HG03108 (cell line): Measurements from ENCODE around the gene COPS8.
A peak's percentile ranks its signal among the peaks of the same experiment; 100 is the strongest.

ENCODE experiments used
- ATAC-seq: cut with Tn5 transposase; IDR thresholded peaks from one replicate; pipeline ENCODE4 v1.9.1; 2021; ENCODE audit warnings: moderate library complexity; ENCODE audit not compliant: unreplicated experiment

The COPS8 gene

GRCh38 chr2:237085248-237086221 lies at the start of gene COPS8:
TSS of gene COPS8 (plus strand) at chr2:237085889. CDS start at chr2:237085965, 76 bp downstream.
- peak; percentile 98 for ATAC-seq

- no peak for ATAC-seq
These were observed 46.2 kb upstream of the COPS8 start for GRCh38 chr2:237039301-237040031.

- ATAC-seq = no peak
These were observed 44.5 kb upstream of the COPS8 start for GRCh38 chr2:237041231-237041630.

- no peak for ATAC-seq
These were observed 43.6 kb upstream of the COPS8 start for GRCh38 chr2:237042101-237042500.

- no peak for ATAC-seq
These were observed 41.8 kb upstream of the COPS8 start for GRCh38 chr2:237043866-237044265.

GRCh38 chr2:237044281-237044680 lies 41.4 kb upstream of the COPS8 start:
- ATAC-seq = no peak

GRCh38 chr2:237045449-237045848 lies 40.2 kb upstream of the COPS8 start:
- no peak for ATAC-seq

- ATAC-seq = no peak
These were observed 37.1 kb upstream of the COPS8 start for GRCh38 chr2:237048595-237048994.

GRCh38 chr2:237051861-237052260 lies 33.8 kb upstream of the COPS8 start:
- ATAC-seq = no peak

GRCh38 chr2:237053066-237053465 lies 32.6 kb upstream of the COPS8 start:
- no peak for ATAC-seq

GRCh38 chr2:237055386-237056100 lies 30.1 kb upstream of the COPS8 start:
- no peak for ATAC-seq

- ATAC-seq = no peak
These were observed 29.3 kb upstream of the COPS8 start for GRCh38 chr2:237056287-237056875.

GRCh38 chr2:237057107-237057506 lies 28.6 kb upstream of the COPS8 start:
- ATAC-seq = no peak

- ATAC-seq = peak; percentile 74
These were observed 27.8 kb upstream of the COPS8 start for GRCh38 chr2:237057893-237058300.

GRCh38 chr2:237058423-237058822 lies 27.3 kb upstream of the COPS8 start:
- ATAC-seq = no peak

GRCh38 chr2:237059155-237059875 lies 26.4 kb upstream of the COPS8 start:
- peak; percentile 67 for ATAC-seq

- no peak for ATAC-seq
These were observed 25.0 kb upstream of the COPS8 start for GRCh38 chr2:237060534-237061312.

GRCh38 chr2:237061356-237061755 lies 24.3 kb upstream of the COPS8 start:
- no peak for ATAC-seq

- no peak for ATAC-seq
These were observed 23.1 kb upstream of the COPS8 start for GRCh38 chr2:237062585-237062984.
